ENCODE data around the gene FANK1. TPM values are rescaled to one million over a fixed set of nuclear protein-coding genes. Genes with fewer than 3 reads are reported as not detected.

FANK1 gene
- total and polyA plus RNA-seq, 2 experiments from 2014 or later: 2.9 to 6.0 TPM

DNA sequence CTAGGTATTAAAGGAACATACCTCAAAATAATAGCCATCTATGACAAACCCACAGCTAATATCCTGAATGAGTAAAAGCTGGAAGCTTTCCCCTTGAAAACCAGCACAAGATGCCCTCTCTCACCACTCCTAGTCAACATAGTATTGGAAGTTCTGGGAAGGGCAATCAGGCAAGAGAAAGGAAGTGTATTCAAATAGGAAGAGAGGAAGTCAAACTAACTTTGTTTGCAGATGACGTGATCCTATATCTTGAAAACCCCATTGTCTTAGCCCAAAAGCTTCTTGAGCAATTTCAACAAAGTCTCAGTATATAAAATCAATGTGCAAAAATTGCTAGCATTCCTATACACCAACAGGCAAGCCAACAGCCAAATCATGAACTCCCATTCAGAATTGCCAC is 131.3 kb downstream of the FANK1 start:
- 94% methylated on average over 1 of the region's 1 CpG for WGBS (ENCODE audit: low lambda C conversion rate, missing lambda C conversion rate)
- H4K20me1 ChIP-seq (ENCODE audit: insufficient read depth, poor library complexity, severe bottlenecking): no peaks in the 10 kb centered on the region
- no peaks in the 10 kb centered on the region for H3K4me1 ChIP-seq (ENCODE audit: insufficient read depth)
- H3K9me2 ChIP-seq (replicated peaks; ENCODE audit: insufficient read depth): no peaks in the 10 kb centered on the region
- no peak overlapping the region for H3K4me3 ChIP-seq
- no peaks in the 10 kb centered on the region for H3K79me2 ChIP-seq
- H3K27me3 ChIP-seq: no peaks in the 10 kb centered on the region
- no peaks in the 10 kb centered on the region for H3K36me3 ChIP-seq (replicated peaks; ENCODE audit: insufficient read depth, low read depth)
- no peak overlapping the region for H3K27ac ChIP-seq
- H3K4me2 ChIP-seq: no peak overlapping the region
- TF ChIP-seq, protein P1, sequence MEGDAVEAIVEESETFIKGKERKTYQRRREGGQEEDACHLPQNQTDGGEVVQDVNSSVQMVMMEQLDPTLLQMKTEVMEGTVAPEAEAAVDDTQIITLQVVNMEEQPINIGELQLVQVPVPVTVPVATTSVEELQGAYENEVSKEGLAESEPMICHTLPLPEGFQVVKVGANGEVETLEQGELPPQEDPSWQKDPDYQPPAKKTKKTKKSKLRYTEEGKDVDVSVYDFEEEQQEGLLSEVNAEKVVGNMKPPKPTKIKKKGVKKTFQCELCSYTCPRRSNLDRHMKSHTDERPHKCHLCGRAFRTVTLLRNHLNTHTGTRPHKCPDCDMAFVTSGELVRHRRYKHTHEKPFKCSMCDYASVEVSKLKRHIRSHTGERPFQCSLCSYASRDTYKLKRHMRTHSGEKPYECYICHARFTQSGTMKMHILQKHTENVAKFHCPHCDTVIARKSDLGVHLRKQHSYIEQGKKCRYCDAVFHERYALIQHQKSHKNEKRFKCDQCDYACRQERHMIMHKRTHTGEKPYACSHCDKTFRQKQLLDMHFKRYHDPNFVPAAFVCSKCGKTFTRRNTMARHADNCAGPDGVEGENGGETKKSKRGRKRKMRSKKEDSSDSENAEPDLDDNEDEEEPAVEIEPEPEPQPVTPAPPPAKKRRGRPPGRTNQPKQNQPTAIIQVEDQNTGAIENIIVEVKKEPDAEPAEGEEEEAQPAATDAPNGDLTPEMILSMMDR (IDR thresholded peaks at IDR 0.05; ENCODE audit: poor library complexity): no peak
- TF ChIP-seq EZH2phosphoT487 (IDR thresholded peaks at IDR 0.05; ENCODE audit: low read depth, severe bottlenecking, unreplicated experiment) (no peak), EZH2 (IDR thresholded peaks at IDR 0.05; ENCODE audit: borderline replicate concordance) (no peak)
- DNase-seq (ENCODE audit: low spot score): no peak
- peaks cover 9% of the 10 kb centered on the region for H3K9me3 ChIP-seq (ENCODE audit: low read depth)
- no peak overlapping the region for H2AFZ ChIP-seq

DNA sequence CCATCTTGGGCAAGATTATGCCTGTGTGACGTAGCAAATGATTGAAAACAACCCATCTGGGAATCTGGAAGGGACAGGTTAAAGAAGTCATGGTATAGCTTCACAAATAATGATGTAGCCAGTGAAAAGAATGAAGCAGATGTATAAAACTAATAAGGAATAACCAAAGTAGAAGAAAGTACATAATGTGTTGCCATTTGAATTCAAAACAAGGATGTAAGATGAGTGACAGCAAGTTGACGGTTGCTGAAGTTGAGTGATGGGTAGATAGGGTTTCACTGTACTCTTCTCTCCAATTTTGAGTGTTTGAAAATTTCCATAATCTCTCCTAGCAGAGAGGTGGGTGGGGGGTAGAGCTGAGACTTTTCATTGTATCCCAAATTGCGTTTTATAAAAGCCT is 133.6 kb downstream of the FANK1 start:
- WGBS (ENCODE audit: low lambda C conversion rate, missing lambda C conversion rate): 78% methylated on average over 3 of the region's 3 CpGs
- DNase-seq (ENCODE audit: low spot score): no peak
- H4K20me1 ChIP-seq (ENCODE audit: insufficient read depth, poor library complexity, severe bottlenecking): no peaks in the 10 kb centered on the region

DNA sequence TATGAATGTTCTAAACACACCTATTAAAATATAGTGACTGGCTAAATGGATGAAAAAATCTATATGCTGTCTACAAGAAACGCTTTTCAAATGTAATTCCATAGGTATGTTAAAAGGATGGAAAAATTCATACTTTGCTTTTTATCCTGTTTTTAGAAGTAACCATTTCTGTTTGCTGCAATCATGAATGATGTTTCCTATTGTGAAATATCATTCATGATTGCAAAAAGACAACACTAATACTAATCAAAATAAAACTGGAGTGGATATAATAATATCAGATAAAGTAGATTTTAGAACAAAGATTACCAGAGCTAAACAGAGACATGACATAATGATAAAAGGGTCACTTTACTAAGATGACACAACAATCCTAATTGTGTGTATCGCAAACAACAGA is 138.2 kb downstream of the FANK1 start:
- no peak for DNase-seq (ENCODE audit: low spot score)
- no peaks in the 10 kb centered on the region for H4K20me1 ChIP-seq (ENCODE audit: insufficient read depth, poor library complexity, severe bottlenecking)
- H3K4me2 ChIP-seq: no peak overlapping the region
- H3K27ac ChIP-seq: no peak overlapping the region
- H3K36me3 ChIP-seq (replicated peaks; ENCODE audit: insufficient read depth, low read depth): no peaks in the 10 kb centered on the region
- TF ChIP-seq, protein P1 (IDR thresholded peaks at IDR 0.05; ENCODE audit: poor library complexity): no peak
- TF ChIP-seq EZH2phosphoT487 (IDR thresholded peaks at IDR 0.05; ENCODE audit: low read depth, severe bottlenecking, unreplicated experiment) (no peak), EZH2 (IDR thresholded peaks at IDR 0.05; ENCODE audit: borderline replicate concordance) (no peak)
- 93% methylated on average over 2 of the region's 2 CpGs for WGBS (ENCODE audit: low lambda C conversion rate, missing lambda C conversion rate)
- H3K4me3 ChIP-seq: no peak overlapping the region
- H3K9me2 ChIP-seq (replicated peaks; ENCODE audit: insufficient read depth): no peaks in the 10 kb centered on the region
- H3K27me3 ChIP-seq: no peaks in the 10 kb centered on the region
- no peaks in the 10 kb centered on the region for H3K9me3 ChIP-seq (ENCODE audit: low read depth)
- no peaks in the 10 kb centered on the region for H3K4me1 ChIP-seq (ENCODE audit: insufficient read depth)
- H3K79me2 ChIP-seq: no peaks in the 10 kb centered on the region
- no peak overlapping the region for H2AFZ ChIP-seq

More for the DNA sequence above, 133.6 kb downstream of the FANK1 start:
- Histone ChIP-seq H3K79me2 (no peaks in the 10 kb centered on the region), H3K4me1 (ENCODE audit: insufficient read depth) (no peaks in the 10 kb centered on the region), H3K27me3 (no peaks in the 10 kb centered on the region), H3K27ac (no peak overlapping the region), H2AFZ (no peak overlapping the region), H3K4me2 (no peak overlapping the region), H3K9me3 (ENCODE audit: low read depth) (peaks cover 9% of the 10 kb centered on the region), H3K4me3 (no peak overlapping the region), H3K36me3 (replicated peaks; ENCODE audit: insufficient read depth, low read depth) (no peaks in the 10 kb centered on the region), H3K9me2 (replicated peaks; ENCODE audit: insufficient read depth) (no peaks in the 10 kb centered on the region)
- no peak for TF ChIP-seq EZH2 (IDR thresholded peaks at IDR 0.05; ENCODE audit: borderline replicate concordance)
- TF ChIP-seq, protein P1 (IDR thresholded peaks at IDR 0.05; ENCODE audit: poor library complexity): no peak
- no peak for TF ChIP-seq EZH2phosphoT487 (IDR thresholded peaks at IDR 0.05; ENCODE audit: low read depth, severe bottlenecking, unreplicated experiment)

DNA sequence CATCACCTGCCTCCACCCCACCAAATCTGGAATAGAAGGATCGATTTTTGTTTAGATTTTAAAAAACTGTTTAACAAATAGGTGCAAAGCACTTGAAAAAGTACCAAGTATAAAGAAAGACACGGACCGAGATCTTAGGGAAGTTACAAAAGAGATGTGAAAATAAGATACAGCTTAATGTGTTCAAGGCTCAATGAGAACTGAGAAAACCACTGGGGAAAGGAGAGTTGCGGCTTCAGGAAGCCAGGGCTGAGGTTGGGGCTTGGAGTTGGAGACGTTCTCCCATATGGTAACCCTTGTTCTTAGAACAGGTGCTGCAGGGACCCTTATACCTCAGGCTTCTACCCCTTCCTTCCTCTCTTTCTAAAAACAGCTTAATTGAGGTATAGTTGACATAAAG is 140.2 kb downstream of the FANK1 start:
- Histone ChIP-seq H3K9me2 (replicated peaks; ENCODE audit: insufficient read depth) (no peaks in the 10 kb centered on the region), H3K4me3 (no peak overlapping the region), H4K20me1 (ENCODE audit: insufficient read depth, poor library complexity, severe bottlenecking) (no peaks in the 10 kb centered on the region), H3K4me1 (ENCODE audit: insufficient read depth) (no peaks in the 10 kb centered on the region), H3K27ac (no peak overlapping the region), H2AFZ (no peak overlapping the region), H3K4me2 (no peak overlapping the region), H3K27me3 (no peaks in the 10 kb centered on the region), H3K79me2 (no peaks in the 10 kb centered on the region), H3K36me3 (replicated peaks; ENCODE audit: insufficient read depth, low read depth) (no peaks in the 10 kb centered on the region), H3K9me3 (ENCODE audit: low read depth) (no peaks in the 10 kb centered on the region)
- WGBS (ENCODE audit: low lambda C conversion rate, missing lambda C conversion rate): 85% methylated on average over 5 of the region's 5 CpGs
- no peak for DNase-seq (ENCODE audit: low spot score)
- TF ChIP-seq EZH2 (IDR thresholded peaks at IDR 0.05; ENCODE audit: borderline replicate concordance) (no peak), EZH2phosphoT487 (IDR thresholded peaks at IDR 0.05; ENCODE audit: low read depth, severe bottlenecking, unreplicated experiment) (no peak)
- TF ChIP-seq, protein P1 (IDR thresholded peaks at IDR 0.05; ENCODE audit: poor library complexity): no peak
